ENCODE measurements around the gene TSPAN5. TPM values are rescaled to one million over a fixed set of nuclear protein-coding genes. Genes with fewer than 3 reads are reported as not detected.

Gene TSPAN5
- total RNA-seq, 1 donor from 2014 or later: 13.7 TPM

DNA sequence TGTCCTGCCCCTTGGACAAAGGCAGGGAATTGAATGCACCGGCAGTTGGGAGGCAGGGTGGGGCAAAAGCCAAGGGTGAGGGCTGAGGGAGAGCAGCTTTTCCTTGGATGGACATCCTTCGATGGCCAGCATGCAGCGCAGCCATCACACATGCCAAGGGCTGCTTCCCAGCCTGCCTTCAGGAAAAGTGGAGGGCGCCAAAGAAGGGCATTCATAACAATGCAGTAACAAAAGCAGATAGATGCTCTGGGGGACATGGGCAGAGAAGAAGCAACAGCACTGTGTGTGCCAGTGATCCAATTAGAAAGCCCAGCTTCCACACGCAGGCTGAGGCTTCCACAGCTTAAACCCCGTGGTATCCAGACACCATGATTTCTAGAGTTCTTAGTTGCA, 71.5 kb downstream of the TSPAN5 start:
- Histone ChIP-seq H3K36me3 (ENCODE audit: control insufficient read depth, insufficient read depth, low read length) (no peaks in the 10 kb centered on the region), H3K27me3 (ENCODE audit: control insufficient read depth, insufficient read depth, low read length) (no peaks in the 10 kb centered on the region), H3K4me3 (ENCODE audit: low read depth, low read length) (no peak overlapping the region)
- TF ChIP-seq, protein P1, sequence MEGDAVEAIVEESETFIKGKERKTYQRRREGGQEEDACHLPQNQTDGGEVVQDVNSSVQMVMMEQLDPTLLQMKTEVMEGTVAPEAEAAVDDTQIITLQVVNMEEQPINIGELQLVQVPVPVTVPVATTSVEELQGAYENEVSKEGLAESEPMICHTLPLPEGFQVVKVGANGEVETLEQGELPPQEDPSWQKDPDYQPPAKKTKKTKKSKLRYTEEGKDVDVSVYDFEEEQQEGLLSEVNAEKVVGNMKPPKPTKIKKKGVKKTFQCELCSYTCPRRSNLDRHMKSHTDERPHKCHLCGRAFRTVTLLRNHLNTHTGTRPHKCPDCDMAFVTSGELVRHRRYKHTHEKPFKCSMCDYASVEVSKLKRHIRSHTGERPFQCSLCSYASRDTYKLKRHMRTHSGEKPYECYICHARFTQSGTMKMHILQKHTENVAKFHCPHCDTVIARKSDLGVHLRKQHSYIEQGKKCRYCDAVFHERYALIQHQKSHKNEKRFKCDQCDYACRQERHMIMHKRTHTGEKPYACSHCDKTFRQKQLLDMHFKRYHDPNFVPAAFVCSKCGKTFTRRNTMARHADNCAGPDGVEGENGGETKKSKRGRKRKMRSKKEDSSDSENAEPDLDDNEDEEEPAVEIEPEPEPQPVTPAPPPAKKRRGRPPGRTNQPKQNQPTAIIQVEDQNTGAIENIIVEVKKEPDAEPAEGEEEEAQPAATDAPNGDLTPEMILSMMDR (IDR thresholded peaks at IDR 0.05; ENCODE audit: insufficient read depth, low read length, severe bottlenecking): no peak
- FAIRE-seq (no peak), DNase-seq (ENCODE audit: low read depth) (no peak)

DNA sequence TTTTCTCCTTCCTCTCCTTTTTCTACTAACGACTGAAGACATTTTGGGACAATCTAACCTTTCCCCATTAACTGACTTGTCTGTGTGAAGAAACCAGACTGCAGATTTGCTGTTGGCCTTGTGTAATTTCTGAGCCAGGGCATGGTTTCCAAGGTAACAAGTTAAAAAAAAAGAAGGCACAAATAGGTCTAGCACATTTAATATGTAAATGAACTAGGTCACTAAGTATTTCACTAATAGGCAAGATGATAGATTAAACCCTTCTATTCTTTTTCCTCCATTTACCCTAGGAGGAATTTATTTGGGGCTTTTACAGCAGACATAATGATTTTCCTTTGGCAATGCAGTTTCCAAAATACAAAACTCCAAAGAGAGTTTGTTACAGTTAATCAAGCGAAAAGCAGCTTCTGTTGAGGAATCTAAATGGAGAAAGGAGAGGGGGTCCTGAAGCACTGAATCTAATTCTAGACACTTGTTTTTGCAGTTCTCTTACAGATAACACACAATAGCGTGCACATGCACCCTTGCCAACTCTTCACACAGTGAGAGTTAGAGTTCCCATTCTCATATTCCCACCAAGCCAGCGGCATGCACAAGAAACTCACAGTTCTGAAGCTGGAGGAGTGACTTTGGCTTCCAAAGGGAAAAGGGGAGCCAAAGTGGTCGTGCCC, 72.0 kb downstream of the TSPAN5 start:
- no peak for DNase-seq (ENCODE audit: low read depth)
- no peak for FAIRE-seq
- TF ChIP-seq, protein P1 (IDR thresholded peaks at IDR 0.05; ENCODE audit: insufficient read depth, low read length, severe bottlenecking): no peak

GRCh38 chr4:98585596-98585995, 72.8 kb downstream of the TSPAN5 start:
- no peak for FAIRE-seq
- no peaks in the 10 kb centered on the region for H3K36me3 ChIP-seq (ENCODE audit: control insufficient read depth, insufficient read depth, low read length)
- TF ChIP-seq, protein P1 (IDR thresholded peaks at IDR 0.05; ENCODE audit: insufficient read depth, low read length, severe bottlenecking): no peak

More for the DNA sequence above, 72.0 kb downstream of the TSPAN5 start:
- Histone ChIP-seq H3K4me3 (ENCODE audit: low read depth, low read length) (no peak overlapping the region), H3K36me3 (ENCODE audit: control insufficient read depth, insufficient read depth, low read length) (no peaks in the 10 kb centered on the region), H3K27me3 (ENCODE audit: control insufficient read depth, insufficient read depth, low read length) (no peaks in the 10 kb centered on the region)

GRCh38 chr4:98584265-98584664, 74.1 kb downstream of the TSPAN5 start:
- Histone ChIP-seq H3K36me3 (ENCODE audit: control insufficient read depth, insufficient read depth, low read length) (no peaks in the 10 kb centered on the region), H3K27me3 (ENCODE audit: control insufficient read depth, insufficient read depth, low read length) (no peaks in the 10 kb centered on the region), H3K4me3 (ENCODE audit: low read depth, low read length) (no peak overlapping the region)
- no peak for FAIRE-seq
- TF ChIP-seq, protein P1 (IDR thresholded peaks at IDR 0.05; ENCODE audit: insufficient read depth, low read length, severe bottlenecking): no peak
- DNase-seq (ENCODE audit: low read depth): peak; percentile 93

More at GRCh38 chr4:98585596-98585995, 72.8 kb downstream of the TSPAN5 start:
- DNase-seq (ENCODE audit: low read depth): no peak
- Histone ChIP-seq H3K27me3 (ENCODE audit: control insufficient read depth, insufficient read depth, low read length) (no peaks in the 10 kb centered on the region), H3K4me3 (ENCODE audit: low read depth, low read length) (no peak overlapping the region)

DNA sequence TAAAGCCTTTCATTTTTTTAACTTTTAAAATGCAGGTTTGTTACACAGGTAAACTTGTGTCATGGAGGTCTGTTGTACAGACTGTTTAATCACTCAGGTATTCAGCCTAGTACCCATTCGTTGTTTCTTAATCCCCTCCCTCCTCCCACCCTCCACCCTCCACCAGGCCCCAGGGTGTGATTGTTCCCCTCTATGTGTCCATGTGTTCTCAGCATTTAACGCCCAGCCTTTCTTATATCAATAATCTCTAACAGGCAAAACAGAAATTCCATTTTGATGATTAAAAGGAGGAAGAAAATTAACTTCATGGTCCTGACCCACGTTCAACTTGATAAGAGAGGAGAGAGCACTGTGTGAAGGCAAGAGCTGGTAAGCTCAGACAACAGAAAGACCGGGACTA, 75.1 kb downstream of the TSPAN5 start:
- TF ChIP-seq, protein P1 (IDR thresholded peaks at IDR 0.05; ENCODE audit: insufficient read depth, low read length, severe bottlenecking): no peak
- no peaks in the 10 kb centered on the region for H3K36me3 ChIP-seq (ENCODE audit: control insufficient read depth, insufficient read depth, low read length)
- FAIRE-seq: no peak
- no peaks in the 10 kb centered on the region for H3K27me3 ChIP-seq (ENCODE audit: control insufficient read depth, insufficient read depth, low read length)
- H3K4me3 ChIP-seq (ENCODE audit: low read depth, low read length): no peak overlapping the region
- peak; percentile 51 for DNase-seq (ENCODE audit: low read depth)

DNA sequence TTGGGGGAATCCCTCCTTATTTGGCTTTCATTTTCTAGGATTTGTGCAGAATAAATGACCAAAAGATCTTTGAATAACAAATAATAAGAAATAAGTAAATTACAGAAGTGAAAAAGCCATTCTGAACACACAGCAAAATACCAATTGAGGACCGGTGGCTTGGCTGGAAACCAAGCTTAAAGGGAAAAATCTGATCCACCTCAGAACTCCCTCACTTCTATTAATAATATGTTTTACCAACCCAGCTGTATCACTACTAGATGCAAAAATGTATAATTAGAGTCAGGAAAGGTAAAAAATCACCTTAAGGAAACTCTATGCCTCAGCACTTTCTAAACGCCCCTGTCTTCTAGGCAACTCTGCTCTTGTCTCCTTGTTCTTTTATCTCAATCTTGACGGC, 77.3 kb downstream of the TSPAN5 start:
- DNase-seq (ENCODE audit: low read depth) (no peak), FAIRE-seq (no peak)
- H3K36me3 ChIP-seq (ENCODE audit: control insufficient read depth, insufficient read depth, low read length): no peaks in the 10 kb centered on the region
- no peak overlapping the region for H3K4me3 ChIP-seq (ENCODE audit: low read depth, low read length)
- no peaks in the 10 kb centered on the region for H3K27me3 ChIP-seq (ENCODE audit: control insufficient read depth, insufficient read depth, low read length)
- TF ChIP-seq, protein P1 (IDR thresholded peaks at IDR 0.05; ENCODE audit: insufficient read depth, low read length, severe bottlenecking): no peak
